Uterus (tissue), 4 donors: ENCODE data around the gene PPP2R2B. TPM values are rescaled to one million over a fixed set of nuclear protein-coding genes. Genes with fewer than 3 reads are reported as not detected.

Source experiments
- DNase-seq, 2 donors: peaks; one replicate each; pipeline ENCODE4 v3.0.0-alpha.2; 2019 to 2020
- H3K27ac ChIP-seq, 2 donors: fragments of 200-600 bp; sonication (generic); 1 replicate in 1 of 2; 2 replicates in 1 of 2; pipeline ENCODE4 v1.5.1; 2016 to 2018
- H3K27me3 ChIP-seq, 2 donors: fragments of 200-600 bp; sonication (generic); one replicate each; pipeline ENCODE4 v1.5.1; 2018 to 2019; ENCODE audit warnings: control low read depth in 1 of 2
- H3K36me3 ChIP-seq, 2 donors: fragments of 200-600 bp; sonication (generic); one replicate each; pipeline ENCODE4 v1.5.1; 2019; ENCODE audit warnings: control low read depth in 1 of 2
- H3K4me1 ChIP-seq, 2 donors: fragments of 200-600 bp; sonication (generic); one replicate each; pipeline ENCODE4 v1.5.1; 2018 to 2019; ENCODE audit warnings: control low read depth in 1 of 2
- H3K4me3 ChIP-seq, 2 donors: fragments of 200-600 bp; sonication (generic); 1 replicate in 1 of 2; 2 replicates in 1 of 2; pipeline ENCODE4 v1.5.1; 2018 to 2019; ENCODE audit warnings: mild to moderate bottlenecking in 1 of 2
- H3K9me3 ChIP-seq, 2 donors: fragments of 200-600 bp; sonication (generic); one replicate each; pipeline ENCODE4 v1.5.1; 2019; ENCODE audit warnings: control low read depth in 1 of 2
- CTCF ChIP-seq, 4 experiments: fragments of 200-600 bp in 2 of 4; fragments of 450-650 bp in 2 of 4; sonication (generic) in 2 of 4; IDR thresholded peaks; one replicate each; pipeline ENCODE4 v1.5.1; 2016 to 2019; ENCODE audit warnings: antibody characterized with exemption in 4 of 4, mild to moderate bottlenecking in 2 of 4, moderate library complexity in 1 of 4
- POLR2A ChIP-seq, 2 donors: fragments of 450-650 bp; IDR thresholded peaks; one replicate each; pipeline ENCODE4 v1.6.1; 2016; ENCODE audit warnings: antibody characterized with exemption in 2 of 2, mild to moderate bottlenecking in 1 of 2, moderate library complexity in 1 of 2
- intact Hi-C: fragments of 100-400 bp; cut with DNase I; formaldehyde crosslinking; loops from one replicate; pipeline ENCODE4 v1.15.1; 2023; ENCODE audit warnings: low total_unique reads
- total RNA-seq, 4 donors: library from RNA; depleted of rRNA in 3 of 4; stranded (reverse); fragments of >200 nt in 3 of 4; gene quantifications; one replicate each; pipeline versions ENCODE4 v1.1.0 to v1.2.4, GENCODE V29; 2014 to 2023
- donor health status: DM: yes; HTN: yes; CAD: no.

The PPP2R2B gene
- total RNA-seq, 4 donors from 2014 or later: 0.26 to 14.8 (median 2.0) TPM; not detected in 1

GRCh38 chr5:146779211-146779869, 99.2 kb downstream of the PPP2R2B start:
- DNase-seq: no peak
- Histone ChIP-seq H3K4me1 (no peaks in the 10 kb centered on the region), H3K36me3 (no peaks in the 10 kb centered on the region), H3K27me3 (no peaks in the 10 kb centered on the region), H3K4me3 (no peak overlapping the region), H3K9me3 (peaks cover 0 to 11% of the 10 kb centered on the region in 2 donors), H3K27ac (no peak overlapping the region)
- TF ChIP-seq POLR2A (IDR thresholded peaks at IDR 0.05) (no peak), CTCF (IDR thresholded peaks at IDR 0.05) (no peak)
- intact Hi-C loops: no loop called here

GRCh38 chr5:146778795-146779194, 99.8 kb downstream of the PPP2R2B start:
- peaks cover 0 to 11% of the 10 kb centered on the region in 2 donors for H3K9me3 ChIP-seq
- TF ChIP-seq POLR2A (IDR thresholded peaks at IDR 0.05): no peak
- no peak for TF ChIP-seq CTCF (IDR thresholded peaks at IDR 0.05)
- intact Hi-C loops: no loop called here

GRCh38 chr5:146778261-146778660, 100.3 kb downstream of the PPP2R2B start:
- no peak for DNase-seq
- H3K27me3 ChIP-seq: no peaks in the 10 kb centered on the region
- no peaks in the 10 kb centered on the region for H3K36me3 ChIP-seq
- intact Hi-C loops: no loop called here
- H3K27ac ChIP-seq: no peak overlapping the region
- no peak overlapping the region for H3K4me3 ChIP-seq
- no peak for TF ChIP-seq POLR2A (IDR thresholded peaks at IDR 0.05)
- no peak for TF ChIP-seq CTCF (IDR thresholded peaks at IDR 0.05)
- H3K9me3 ChIP-seq: peaks cover 0 to 11% of the 10 kb centered on the region in 2 donors
- no peaks in the 10 kb centered on the region for H3K4me1 ChIP-seq

More at GRCh38 chr5:146778795-146779194, 99.8 kb downstream of the PPP2R2B start:
- Histone ChIP-seq H3K27ac (no peak overlapping the region), H3K4me1 (no peaks in the 10 kb centered on the region), H3K27me3 (no peaks in the 10 kb centered on the region), H3K36me3 (no peaks in the 10 kb centered on the region), H3K4me3 (no peak overlapping the region)
- DNase-seq: no peak

- Histone ChIP-seq H3K4me3 (no peak overlapping the region), H3K36me3 (no peaks in the 10 kb centered on the region), H3K9me3 (peaks cover 0 to 11% of the 10 kb centered on the region in 2 donors), H3K27me3 (no peaks in the 10 kb centered on the region), H3K27ac (no peak overlapping the region), H3K4me1 (no peaks in the 10 kb centered on the region)
- intact Hi-C loops: no loop called here
- no peak for DNase-seq
- TF ChIP-seq POLR2A (IDR thresholded peaks at IDR 0.05) (no peak), CTCF (IDR thresholded peaks at IDR 0.05) (no peak)
These were observed 105.6 kb downstream of the PPP2R2B start for GRCh38 chr5:146772881-146773466.

GRCh38 chr5:146770980-146771379, 107.6 kb downstream of the PPP2R2B start:
- no peaks in the 10 kb centered on the region for H3K4me1 ChIP-seq
- no peak for TF ChIP-seq POLR2A (IDR thresholded peaks at IDR 0.05)
- no peak for TF ChIP-seq CTCF (IDR thresholded peaks at IDR 0.05)
- H3K9me3 ChIP-seq: peaks cover 0 to 11% of the 10 kb centered on the region in 2 donors
- no peak overlapping the region for H3K4me3 ChIP-seq
- no peak for DNase-seq
- intact Hi-C loops: no loop called here
- H3K27ac ChIP-seq: no peak overlapping the region
- no peaks in the 10 kb centered on the region for H3K36me3 ChIP-seq
- H3K27me3 ChIP-seq: no peaks in the 10 kb centered on the region
